NT2/D1 (cell line): ENCODE data around the gene PARP16.

Experiments
- DNase-seq: peaks from one replicate; pipeline ENCODE4 v3.0.0-alpha.2; 2011; ENCODE audit warnings: low read depth, low spot score
- H3K27me3 ChIP-seq: 2 replicates; pipeline ENCODE4 v1.6.0; 2011; ENCODE audit warnings: mild to moderate bottlenecking; ENCODE audit not compliant: insufficient read length, insufficient read depth
- H3K36me3 ChIP-seq: 2 replicates; pipeline ENCODE4 v1.6.1; 2011; ENCODE audit warnings: mild to moderate bottlenecking, low read length, mixed read lengths; ENCODE audit not compliant: insufficient read depth, insufficient read length
- H3K4me1 ChIP-seq: 2 replicates; pipeline ENCODE4 v1.5.1; 2011; ENCODE audit not compliant: insufficient read depth, insufficient read length
- H3K4me3 ChIP-seq: 2 replicates; pipeline ENCODE4 v1.5.1; 2011; ENCODE audit warnings: low read depth; ENCODE audit not compliant: insufficient read length
- H3K9ac ChIP-seq: 2 replicates; pipeline ENCODE4 v1.6.0; 2011; ENCODE audit warnings: low read depth; ENCODE audit not compliant: insufficient read length
- H3K9me3 ChIP-seq: 2 replicates; pipeline ENCODE4 v1.5.1; 2011; ENCODE audit warnings: mild to moderate bottlenecking, low read length; ENCODE audit not compliant: insufficient read depth
- SUZ12 ChIP-seq: IDR thresholded peaks from 2 replicates; pipeline ENCODE4 v1.6.1; 2011; ENCODE audit not compliant: insufficient read length, insufficient read depth; ENCODE audit errors: extremely low read depth
- YY1 ChIP-seq: IDR thresholded peaks from 2 replicates; pipeline ENCODE4 v1.6.1; 2011; ENCODE audit not compliant: insufficient read length, insufficient read depth
- ZNF274 ChIP-seq: IDR thresholded peaks from 2 replicates; pipeline ENCODE4 v1.6.1; 2011; ENCODE audit warnings: mild to moderate bottlenecking, low read depth, low read length

PARP16 gene, protein sequence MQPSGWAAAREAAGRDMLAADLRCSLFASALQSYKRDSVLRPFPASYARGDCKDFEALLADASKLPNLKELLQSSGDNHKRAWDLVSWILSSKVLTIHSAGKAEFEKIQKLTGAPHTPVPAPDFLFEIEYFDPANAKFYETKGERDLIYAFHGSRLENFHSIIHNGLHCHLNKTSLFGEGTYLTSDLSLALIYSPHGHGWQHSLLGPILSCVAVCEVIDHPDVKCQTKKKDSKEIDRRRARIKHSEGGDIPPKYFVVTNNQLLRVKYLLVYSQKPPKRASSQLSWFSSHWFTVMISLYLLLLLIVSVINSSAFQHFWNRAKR

DNA sequence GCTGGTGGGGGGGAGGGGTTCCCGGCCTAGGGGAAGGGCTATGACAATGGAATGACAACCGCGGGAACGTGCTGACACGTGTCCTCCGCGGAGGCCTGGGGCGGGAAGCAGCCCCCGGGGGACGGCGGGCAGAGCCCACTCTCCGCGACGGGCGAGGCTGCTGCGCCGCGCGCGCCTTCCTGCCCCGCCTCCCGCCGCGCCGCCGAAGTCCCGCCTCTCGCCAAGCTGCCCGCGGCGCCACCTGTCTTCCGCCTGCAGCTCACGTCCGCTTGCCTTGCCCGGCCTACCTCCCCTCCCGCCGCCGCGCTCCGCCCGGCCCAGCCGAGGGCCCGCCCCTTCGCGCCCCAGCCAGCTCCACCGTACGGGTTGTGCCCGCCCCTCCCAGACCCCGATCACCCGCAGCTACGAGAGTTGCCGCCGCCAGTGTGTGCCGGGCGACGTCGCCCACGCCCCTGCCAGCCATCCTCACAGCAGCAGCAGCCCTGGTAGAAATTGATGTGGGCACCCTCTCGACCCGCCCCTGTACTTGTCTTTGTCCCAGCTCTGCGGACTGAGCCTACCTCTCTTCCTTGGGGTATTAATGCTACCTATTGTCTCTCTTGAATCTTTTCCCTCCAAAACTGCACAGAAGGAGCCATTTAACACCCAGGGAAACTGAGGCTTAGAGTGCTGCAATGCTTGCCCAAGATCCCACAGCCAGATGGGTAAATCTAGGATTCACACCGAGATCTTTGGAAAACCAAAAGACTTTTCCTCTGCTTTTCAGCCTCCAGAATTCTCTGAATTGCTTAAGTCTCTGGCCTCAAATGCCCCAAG is at the start of gene PARP16:
PARP16 (minus strand) TSS at position 180 of the 816 bp plus-strand sequence. CDS start 457 bp downstream, outside the sequence.
- Histone ChIP-seq H3K4me1 (peaks cover 3% of the 10 kb centered on the region), H3K36me3 (no peaks in the 10 kb centered on the region), H3K9ac (peak within 1 kb of the TSS; percentile 92), H3K9me3 (no peaks in the 10 kb centered on the region), H3K4me3 (peak within 1 kb of the TSS; percentile 62), H3K27me3 (peaks cover 3% of the 10 kb centered on the region)
- DNase-seq = peak; percentile 89
- no peak for TF ChIP-seq ZNF274
- no peak for TF ChIP-seq YY1
- no peak for TF ChIP-seq SUZ12

DNA sequence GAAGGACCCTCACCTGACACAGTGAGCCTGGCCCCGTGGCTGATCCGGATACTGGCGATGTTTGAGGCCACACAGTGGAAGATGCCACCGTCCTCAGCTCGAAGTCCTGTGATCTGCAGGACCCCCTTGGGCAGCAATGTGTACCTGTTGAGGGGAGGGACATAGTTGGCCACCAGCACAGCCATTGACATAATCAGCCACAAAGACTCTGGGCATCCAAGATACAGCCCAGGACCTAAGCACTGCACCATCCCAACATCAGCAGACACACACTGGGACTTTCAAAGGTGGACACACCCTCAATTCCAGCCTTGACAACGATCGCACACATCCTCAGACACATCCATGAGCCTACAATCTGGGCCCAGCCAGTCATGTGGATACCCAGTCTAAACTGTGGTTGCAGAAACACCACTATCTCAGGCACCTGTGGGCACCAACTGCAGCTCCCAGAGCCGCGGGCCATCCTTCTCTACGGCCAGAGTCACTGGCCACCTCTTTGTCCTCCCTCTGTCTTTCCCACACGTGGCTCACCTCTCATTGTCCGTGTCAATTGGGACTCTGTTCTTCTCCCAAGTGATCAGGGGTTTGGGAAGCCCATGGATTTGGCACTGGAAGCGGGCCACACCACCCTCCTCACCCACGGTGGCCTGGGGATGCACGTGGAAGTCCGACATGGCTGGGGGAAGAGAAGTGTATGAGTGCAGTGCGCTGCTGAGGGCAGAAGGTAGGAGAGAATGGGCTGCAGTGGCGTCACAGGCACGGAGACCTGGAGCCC is 48.8 kb upstream of the PARP16 start:
- Histone ChIP-seq H3K9me3 (no peaks in the 10 kb centered on the region), H3K4me3 (no peak overlapping the region), H3K4me1 (peaks cover 51% of the 10 kb centered on the region), H3K36me3 (peaks cover 46% of the 10 kb centered on the region), H3K27me3 (no peaks in the 10 kb centered on the region), H3K9ac (no peak overlapping the region)
- TF ChIP-seq ZNF274 (no peak), SUZ12 (no peak), YY1 (no peak)
- DNase-seq = no peak

GRCh38 chr15:65334586-65335231 is 48.0 kb upstream of the PARP16 start:
- no peaks in the 10 kb centered on the region for H3K27me3 ChIP-seq
- no peak for DNase-seq

GRCh38 chr15:65333856-65334255 is 47.2 kb upstream of the PARP16 start:
- no peaks in the 10 kb centered on the region for H3K9me3 ChIP-seq
- DNase-seq = no peak
- peaks cover 46% of the 10 kb centered on the region for H3K4me1 ChIP-seq
- no peak for TF ChIP-seq SUZ12
- no peak for TF ChIP-seq YY1
- TF ChIP-seq ZNF274 = no peak
- H3K4me3 ChIP-seq = no peak overlapping the region
- H3K27me3 ChIP-seq = no peaks in the 10 kb centered on the region
- peaks cover 62% of the 10 kb centered on the region for H3K36me3 ChIP-seq
- peak overlapping the region; percentile 39 for H3K9ac ChIP-seq

More at GRCh38 chr15:65334586-65335231, 48.0 kb upstream of the PARP16 start:
- Histone ChIP-seq H3K9ac (peak overlapping the region; percentile 50), H3K9me3 (no peaks in the 10 kb centered on the region), H3K4me3 (no peak overlapping the region), H3K4me1 (peaks cover 50% of the 10 kb centered on the region), H3K36me3 (peaks cover 54% of the 10 kb centered on the region)
- TF ChIP-seq ZNF274 (no peak), YY1 (no peak), SUZ12 (no peak)

GRCh38 chr15:65333148-65333820 is 46.6 kb upstream of the PARP16 start:
- DNase-seq = no peak
- H3K36me3 ChIP-seq = peaks cover 68% of the 10 kb centered on the region
- H3K4me1 ChIP-seq = peaks cover 43% of the 10 kb centered on the region
- no peak overlapping the region for H3K4me3 ChIP-seq
- H3K27me3 ChIP-seq = no peaks in the 10 kb centered on the region
- TF ChIP-seq SUZ12 = no peak
- TF ChIP-seq YY1 = no peak
- no peak for TF ChIP-seq ZNF274
- H3K9me3 ChIP-seq = no peaks in the 10 kb centered on the region
- H3K9ac ChIP-seq = no peak overlapping the region
